ENCODE data around the gene HHLA2.

HHLA2 gene

DNA sequence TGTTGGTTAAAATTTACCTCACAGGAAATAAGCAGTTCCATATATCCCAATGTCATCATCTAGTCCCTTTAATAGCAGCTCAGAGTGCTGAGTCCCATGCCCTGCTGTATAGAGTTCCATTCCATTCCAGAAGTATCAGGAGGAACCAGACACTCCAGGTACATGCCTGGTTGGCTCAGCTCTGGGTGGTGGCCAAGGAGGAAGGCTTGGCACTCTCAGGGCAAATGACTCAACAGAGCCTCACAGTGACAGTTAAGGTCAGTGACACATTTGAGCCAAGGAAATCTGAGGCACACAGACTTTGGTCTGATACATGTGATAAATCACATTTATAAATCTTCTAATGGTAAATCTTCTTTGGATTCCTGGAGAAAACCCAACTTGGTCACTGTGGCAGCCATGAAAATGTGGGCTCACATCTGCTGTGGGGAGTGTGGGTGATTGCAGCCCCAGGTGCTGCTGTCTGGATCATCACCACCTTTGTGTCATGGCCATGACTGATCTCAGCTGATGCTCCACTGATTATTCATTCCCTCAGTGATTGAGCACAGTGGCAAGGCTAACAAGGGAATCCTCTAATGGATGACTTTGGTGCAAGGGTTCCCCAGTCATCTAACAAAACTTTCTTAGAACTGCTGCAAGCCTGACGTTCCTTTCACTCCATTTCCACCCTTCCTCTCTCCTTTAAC is 9.3 kb downstream of the HHLA2 start:
- peak; percentile 35; the same call in 1 of the 3 replicates for ATAC-seq (ENCODE audit: low read depth)
- no peak for DNase-seq (ENCODE audit: low spot score)
- Histone ChIP-seq H3K27ac (ENCODE audit: poor library complexity, severe bottlenecking) (no peak overlapping the region), H3K27me3 (ENCODE audit: insufficient read depth, poor library complexity, severe bottlenecking) (no peaks in the 10 kb centered on the region), H3K9me3 (ENCODE audit: severe bottlenecking) (no peaks in the 10 kb centered on the region), H3K4me3 (ENCODE audit: severe bottlenecking) (no peak overlapping the region), H3K4me1 (ENCODE audit: insufficient read depth, poor library complexity, severe bottlenecking) (no peaks in the 10 kb centered on the region), H3K36me3 (ENCODE audit: low read depth) (no peaks in the 10 kb centered on the region)
- TF ChIP-seq, protein P1, sequence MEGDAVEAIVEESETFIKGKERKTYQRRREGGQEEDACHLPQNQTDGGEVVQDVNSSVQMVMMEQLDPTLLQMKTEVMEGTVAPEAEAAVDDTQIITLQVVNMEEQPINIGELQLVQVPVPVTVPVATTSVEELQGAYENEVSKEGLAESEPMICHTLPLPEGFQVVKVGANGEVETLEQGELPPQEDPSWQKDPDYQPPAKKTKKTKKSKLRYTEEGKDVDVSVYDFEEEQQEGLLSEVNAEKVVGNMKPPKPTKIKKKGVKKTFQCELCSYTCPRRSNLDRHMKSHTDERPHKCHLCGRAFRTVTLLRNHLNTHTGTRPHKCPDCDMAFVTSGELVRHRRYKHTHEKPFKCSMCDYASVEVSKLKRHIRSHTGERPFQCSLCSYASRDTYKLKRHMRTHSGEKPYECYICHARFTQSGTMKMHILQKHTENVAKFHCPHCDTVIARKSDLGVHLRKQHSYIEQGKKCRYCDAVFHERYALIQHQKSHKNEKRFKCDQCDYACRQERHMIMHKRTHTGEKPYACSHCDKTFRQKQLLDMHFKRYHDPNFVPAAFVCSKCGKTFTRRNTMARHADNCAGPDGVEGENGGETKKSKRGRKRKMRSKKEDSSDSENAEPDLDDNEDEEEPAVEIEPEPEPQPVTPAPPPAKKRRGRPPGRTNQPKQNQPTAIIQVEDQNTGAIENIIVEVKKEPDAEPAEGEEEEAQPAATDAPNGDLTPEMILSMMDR (IDR thresholded peaks at IDR 0.05; ENCODE audit: poor library complexity, severe bottlenecking) = no peak

- Histone ChIP-seq H3K27me3 (ENCODE audit: insufficient read depth, poor library complexity, severe bottlenecking) (no peaks in the 10 kb centered on the region), H3K4me3 (ENCODE audit: severe bottlenecking) (no peak overlapping the region), H3K36me3 (ENCODE audit: low read depth) (no peaks in the 10 kb centered on the region), H3K4me1 (ENCODE audit: insufficient read depth, poor library complexity, severe bottlenecking) (no peaks in the 10 kb centered on the region), H3K27ac (ENCODE audit: poor library complexity, severe bottlenecking) (no peak overlapping the region), H3K9me3 (ENCODE audit: severe bottlenecking) (no peaks in the 10 kb centered on the region)
- ATAC-seq (ENCODE audit: low read depth) = no peak
- no peak for DNase-seq (ENCODE audit: low spot score)
- TF ChIP-seq, protein P1 (IDR thresholded peaks at IDR 0.05; ENCODE audit: poor library complexity, severe bottlenecking) = no peak
Measured at GRCh38 chr3:108311797-108312196, 15.4 kb downstream of the HHLA2 start.

- no peak overlapping the region for H3K27ac ChIP-seq (ENCODE audit: poor library complexity, severe bottlenecking)
- ATAC-seq (ENCODE audit: low read depth) (no peak), DNase-seq (ENCODE audit: low spot score) (no peak)
- no peaks in the 10 kb centered on the region for H3K9me3 ChIP-seq (ENCODE audit: severe bottlenecking)
- H3K36me3 ChIP-seq (ENCODE audit: low read depth) = no peaks in the 10 kb centered on the region
- no peaks in the 10 kb centered on the region for H3K4me1 ChIP-seq (ENCODE audit: insufficient read depth, poor library complexity, severe bottlenecking)
- no peak overlapping the region for H3K4me3 ChIP-seq (ENCODE audit: severe bottlenecking)
- H3K27me3 ChIP-seq (ENCODE audit: insufficient read depth, poor library complexity, severe bottlenecking) = no peaks in the 10 kb centered on the region
- TF ChIP-seq, protein P1 (IDR thresholded peaks at IDR 0.05; ENCODE audit: poor library complexity, severe bottlenecking) = no peak
Measured at GRCh38 chr3:108312656-108313055, 16.3 kb downstream of the HHLA2 start.

DNA sequence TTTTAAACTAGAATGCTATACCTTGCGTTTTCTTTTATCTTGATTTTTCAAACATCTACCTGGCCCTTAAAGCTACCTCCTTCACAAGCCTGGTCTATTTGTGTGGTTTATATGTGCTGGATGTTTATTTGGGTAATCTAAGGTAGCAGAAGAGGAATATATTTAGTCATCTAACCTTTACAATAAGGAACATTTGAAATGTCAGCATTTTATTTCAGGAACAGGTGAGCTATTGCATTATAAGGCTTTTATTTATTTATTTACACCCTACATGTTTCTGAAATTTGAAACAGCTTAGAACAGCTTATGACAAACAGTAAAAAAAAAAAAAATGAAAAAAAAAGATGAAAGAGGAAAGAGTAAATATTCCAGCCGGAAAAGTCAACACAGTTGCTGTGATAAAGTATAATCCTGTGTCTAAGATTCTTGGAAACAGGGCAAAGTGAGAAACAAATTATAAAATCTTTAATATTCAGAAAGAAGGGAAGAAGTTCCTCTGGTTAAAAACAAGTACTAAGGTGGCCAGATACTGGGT is 19.5 kb downstream of the HHLA2 start:
- DNase-seq (ENCODE audit: low spot score) = no peak
- TF ChIP-seq, protein P1 (IDR thresholded peaks at IDR 0.05; ENCODE audit: poor library complexity, severe bottlenecking) = no peak
- Histone ChIP-seq H3K9me3 (ENCODE audit: severe bottlenecking) (no peaks in the 10 kb centered on the region), H3K27ac (ENCODE audit: poor library complexity, severe bottlenecking) (no peak overlapping the region), H3K36me3 (ENCODE audit: low read depth) (no peaks in the 10 kb centered on the region), H3K4me3 (ENCODE audit: severe bottlenecking) (no peak overlapping the region), H3K27me3 (ENCODE audit: insufficient read depth, poor library complexity, severe bottlenecking) (no peaks in the 10 kb centered on the region), H3K4me1 (ENCODE audit: insufficient read depth, poor library complexity, severe bottlenecking) (peaks cover 2% of the 10 kb centered on the region)
- no peak for ATAC-seq (ENCODE audit: low read depth)

- DNase-seq (ENCODE audit: low spot score) = no peak
- ATAC-seq (ENCODE audit: low read depth) = no peak
Measured at GRCh38 chr3:108319428-108320082, 23.2 kb downstream of the HHLA2 start.

More at GRCh38 chr3:108319428-108320082, 23.2 kb downstream of the HHLA2 start:
- no peak overlapping the region for H3K4me3 ChIP-seq (ENCODE audit: severe bottlenecking)
- no peaks in the 10 kb centered on the region for H3K9me3 ChIP-seq (ENCODE audit: severe bottlenecking)
- no peak overlapping the region for H3K27ac ChIP-seq (ENCODE audit: poor library complexity, severe bottlenecking)
- no peaks in the 10 kb centered on the region for H3K36me3 ChIP-seq (ENCODE audit: low read depth)
- peaks cover 7% of the 10 kb centered on the region for H3K4me1 ChIP-seq (ENCODE audit: insufficient read depth, poor library complexity, severe bottlenecking)
- TF ChIP-seq, protein P1 (IDR thresholded peaks at IDR 0.05; ENCODE audit: poor library complexity, severe bottlenecking) = no peak
- H3K27me3 ChIP-seq (ENCODE audit: insufficient read depth, poor library complexity, severe bottlenecking) = no peaks in the 10 kb centered on the region
